Neural cell (in vitro differentiated cells): Measurements from ENCODE around the gene RS1. TPM values are rescaled to one million over a fixed set of nuclear protein-coding genes. Genes with fewer than 3 reads are reported as not detected.

ENCODE experiments used
- H2AFZ ChIP-seq: fragments of 200-600, 300-800 bp; sonication (generic), shearing (Covaris generic); 2 replicates; pipeline ENCODE4 v1.6.0; 2014; ENCODE audit warnings: low read depth, mild to moderate bottlenecking, antibody characterized with exemption, low read length, moderate library complexity
- H3F3A ChIP-seq: fragments of 200-600 bp; shearing (Covaris generic); 2 replicates; pipeline ENCODE4 v1.6.1; 2016; ENCODE audit warnings: mild to moderate bottlenecking, moderate library complexity, mixed read lengths, antibody characterized with exemption, low read length; ENCODE audit not compliant: insufficient read depth, poor library complexity, severe bottlenecking
- H3K27ac ChIP-seq: fragments of 200-600, 300-800 bp; sonication (generic), shearing (Covaris generic); 2 replicates; pipeline ENCODE4 v1.5.1; 2014; ENCODE audit warnings: mild to moderate bottlenecking, low read length, moderate library complexity
- H3K27me3 ChIP-seq: fragments of 300-800, 200-600 bp; sonication (generic), shearing (Covaris generic); 2 replicates; pipeline ENCODE4 v1.6.0; 2014; ENCODE audit warnings: mild to moderate bottlenecking, low read depth, low read length, moderate library complexity; ENCODE audit not compliant: insufficient read depth
- H3K36me3 ChIP-seq: fragments of 300-800, 200-600 bp; sonication (generic), shearing (Covaris generic); 2 replicates; pipeline ENCODE4 v1.5.1; 2014; ENCODE audit warnings: mild to moderate bottlenecking, antibody characterized with exemption, low read length, moderate library complexity; ENCODE audit not compliant: insufficient read depth
- H3K4me2 ChIP-seq: fragments of 300-800, 200-600 bp; sonication (generic), shearing (Covaris generic); 2 replicates; pipeline ENCODE4 v1.6.0; 2014; ENCODE audit warnings: mild to moderate bottlenecking, low read length
- H3K4me3 ChIP-seq: fragments of 300-800, 200-600 bp; sonication (generic), shearing (Covaris generic); 2 replicates; pipeline ENCODE4 v1.5.1; 2014; ENCODE audit warnings: mild to moderate bottlenecking, low read length, moderate library complexity
- H3K79me2 ChIP-seq: fragments of 200-600 bp; shearing (Covaris generic); replicated peaks from 2 replicates; pipeline ENCODE4 v1.6.0; 2014; ENCODE audit warnings: mild to moderate bottlenecking, low read length, moderate library complexity; ENCODE audit not compliant: insufficient read depth
- H3K9ac ChIP-seq: fragments of 300-800, 200-600 bp; sonication (generic), shearing (Covaris generic); 2 replicates; pipeline ENCODE4 v1.6.1; 2016; ENCODE audit warnings: mild to moderate bottlenecking, low read length, mixed read lengths
- H3K9me2 ChIP-seq: fragments of 200-600 bp; shearing (Covaris generic); 2 replicates; pipeline ENCODE4 v1.6.1; 2016; ENCODE audit warnings: mild to moderate bottlenecking, low read length, mixed read lengths; ENCODE audit not compliant: insufficient read depth
- H3K9me3 ChIP-seq: fragments of 200-600, 300-800 bp; sonication (generic), shearing (Covaris generic); 2 replicates; pipeline ENCODE4 v1.6.1; 2016; ENCODE audit warnings: mild to moderate bottlenecking, mixed run types, low read length, moderate library complexity, mixed read lengths
- H4K20me1 ChIP-seq: fragments of 200-600 bp; shearing (Covaris generic); 2 replicates; pipeline ENCODE4 v1.6.1; 2016; ENCODE audit warnings: mild to moderate bottlenecking, mixed run types; ENCODE audit not compliant: insufficient read depth
- EP300 ChIP-seq: fragments of 450-650 bp; conservative IDR thresholded peaks from 2 replicates; pipeline ENCODE4 v1.6.1; 2014; ENCODE audit warnings: antibody characterized with exemption, mild to moderate bottlenecking, moderate library complexity; ENCODE audit not compliant: poor library complexity, severe bottlenecking
- EZH2 ChIP-seq: fragments of 200-600, 300-800 bp; shearing (Covaris generic), sonication (generic); IDR thresholded peaks from 2 replicates; pipeline ENCODE4 v1.6.1; 2014; ENCODE audit warnings: antibody characterized with exemption, low read length, borderline replicate concordance, mild to moderate bottlenecking; ENCODE audit not compliant: insufficient read depth, poor library complexity, severe bottlenecking
- MXI1 ChIP-seq: fragments of 450-650 bp; conservative IDR thresholded peaks from 2 replicates; pipeline ENCODE4 v1.6.1; 2014; ENCODE audit warnings: antibody characterized with exemption, mild to moderate bottlenecking; ENCODE audit not compliant: poor library complexity, severe bottlenecking
- POLR2AphosphoS5 ChIP-seq: IDR thresholded peaks from 2 replicates; pipeline ENCODE4 v1.6.1; 2012
- RAD21 ChIP-seq: fragments of 450-650 bp; conservative IDR thresholded peaks from 2 replicates; pipeline ENCODE4 v1.6.1; 2014; ENCODE audit warnings: antibody characterized with exemption, mild to moderate bottlenecking, moderate library complexity
- SMC3 ChIP-seq: fragments of 450-650 bp; conservative IDR thresholded peaks from 2 replicates; pipeline ENCODE4 v1.6.1; 2014; ENCODE audit warnings: antibody characterized with exemption, mild to moderate bottlenecking, moderate library complexity; ENCODE audit not compliant: poor library complexity
- TAF1 ChIP-seq: IDR thresholded peaks from 2 replicates; pipeline ENCODE4 v1.6.1; 2012; ENCODE audit warnings: low read depth
- polyA plus RNA-seq: library from polyadenylated mRNA; depleted of rRNA; stranded (reverse); fragments of >200 nt; gene quantifications from 2 replicates; pipeline ENCODE4 v1.2.3, GENCODE V29; 2014
- TF ChIP-seq, protein P1 (sequence below): fragments of 450-650 bp; IDR thresholded peaks from 2 replicates; pipeline ENCODE4 v1.5.1; 2014; ENCODE audit warnings: antibody characterized with exemption, mild to moderate bottlenecking, moderate library complexity; ENCODE audit not compliant: poor library complexity, severe bottlenecking
- TF ChIP-seq, protein P2 (sequence below): IDR thresholded peaks from 2 replicates; pipeline ENCODE4 v1.6.1; 2012; ENCODE audit warnings: borderline replicate concordance

The RS1 gene
- polyA plus RNA-seq, 1 donor from 2014 or later: not detected

DNA sequence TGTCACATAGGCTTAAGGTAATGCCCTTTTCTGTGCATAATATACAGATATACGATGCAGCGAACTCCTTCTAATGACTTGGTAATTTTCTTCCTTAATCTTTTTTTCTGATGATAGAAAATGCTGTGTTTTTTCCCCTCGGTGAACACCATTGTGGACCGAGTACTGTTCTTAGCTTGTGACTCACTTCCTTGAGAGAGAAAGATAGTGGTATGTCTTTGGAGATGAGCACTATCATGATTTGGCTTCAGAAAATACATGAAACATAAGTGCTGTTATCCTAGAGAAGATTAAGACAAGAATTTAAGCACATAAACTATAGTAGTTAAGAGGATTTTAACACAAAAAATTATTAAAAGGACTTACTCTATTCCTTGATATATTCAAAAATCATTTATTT is 63.9 kb downstream of the RS1 start:
- no peaks in the 10 kb centered on the region for H3K9me2 ChIP-seq
- H2AFZ ChIP-seq: no peak overlapping the region
- H3K27me3 ChIP-seq: no peaks in the 10 kb centered on the region
- no peak for TF ChIP-seq EZH2
- TF ChIP-seq EP300: no peak
- no peak for TF ChIP-seq MXI1
- no peak for TF ChIP-seq SMC3
- TF ChIP-seq RAD21: no peak
- no peak for TF ChIP-seq TAF1
- TF ChIP-seq, protein P1, sequence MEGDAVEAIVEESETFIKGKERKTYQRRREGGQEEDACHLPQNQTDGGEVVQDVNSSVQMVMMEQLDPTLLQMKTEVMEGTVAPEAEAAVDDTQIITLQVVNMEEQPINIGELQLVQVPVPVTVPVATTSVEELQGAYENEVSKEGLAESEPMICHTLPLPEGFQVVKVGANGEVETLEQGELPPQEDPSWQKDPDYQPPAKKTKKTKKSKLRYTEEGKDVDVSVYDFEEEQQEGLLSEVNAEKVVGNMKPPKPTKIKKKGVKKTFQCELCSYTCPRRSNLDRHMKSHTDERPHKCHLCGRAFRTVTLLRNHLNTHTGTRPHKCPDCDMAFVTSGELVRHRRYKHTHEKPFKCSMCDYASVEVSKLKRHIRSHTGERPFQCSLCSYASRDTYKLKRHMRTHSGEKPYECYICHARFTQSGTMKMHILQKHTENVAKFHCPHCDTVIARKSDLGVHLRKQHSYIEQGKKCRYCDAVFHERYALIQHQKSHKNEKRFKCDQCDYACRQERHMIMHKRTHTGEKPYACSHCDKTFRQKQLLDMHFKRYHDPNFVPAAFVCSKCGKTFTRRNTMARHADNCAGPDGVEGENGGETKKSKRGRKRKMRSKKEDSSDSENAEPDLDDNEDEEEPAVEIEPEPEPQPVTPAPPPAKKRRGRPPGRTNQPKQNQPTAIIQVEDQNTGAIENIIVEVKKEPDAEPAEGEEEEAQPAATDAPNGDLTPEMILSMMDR: no peak
- TF ChIP-seq POLR2AphosphoS5: no peak
- TF ChIP-seq, protein P2, sequence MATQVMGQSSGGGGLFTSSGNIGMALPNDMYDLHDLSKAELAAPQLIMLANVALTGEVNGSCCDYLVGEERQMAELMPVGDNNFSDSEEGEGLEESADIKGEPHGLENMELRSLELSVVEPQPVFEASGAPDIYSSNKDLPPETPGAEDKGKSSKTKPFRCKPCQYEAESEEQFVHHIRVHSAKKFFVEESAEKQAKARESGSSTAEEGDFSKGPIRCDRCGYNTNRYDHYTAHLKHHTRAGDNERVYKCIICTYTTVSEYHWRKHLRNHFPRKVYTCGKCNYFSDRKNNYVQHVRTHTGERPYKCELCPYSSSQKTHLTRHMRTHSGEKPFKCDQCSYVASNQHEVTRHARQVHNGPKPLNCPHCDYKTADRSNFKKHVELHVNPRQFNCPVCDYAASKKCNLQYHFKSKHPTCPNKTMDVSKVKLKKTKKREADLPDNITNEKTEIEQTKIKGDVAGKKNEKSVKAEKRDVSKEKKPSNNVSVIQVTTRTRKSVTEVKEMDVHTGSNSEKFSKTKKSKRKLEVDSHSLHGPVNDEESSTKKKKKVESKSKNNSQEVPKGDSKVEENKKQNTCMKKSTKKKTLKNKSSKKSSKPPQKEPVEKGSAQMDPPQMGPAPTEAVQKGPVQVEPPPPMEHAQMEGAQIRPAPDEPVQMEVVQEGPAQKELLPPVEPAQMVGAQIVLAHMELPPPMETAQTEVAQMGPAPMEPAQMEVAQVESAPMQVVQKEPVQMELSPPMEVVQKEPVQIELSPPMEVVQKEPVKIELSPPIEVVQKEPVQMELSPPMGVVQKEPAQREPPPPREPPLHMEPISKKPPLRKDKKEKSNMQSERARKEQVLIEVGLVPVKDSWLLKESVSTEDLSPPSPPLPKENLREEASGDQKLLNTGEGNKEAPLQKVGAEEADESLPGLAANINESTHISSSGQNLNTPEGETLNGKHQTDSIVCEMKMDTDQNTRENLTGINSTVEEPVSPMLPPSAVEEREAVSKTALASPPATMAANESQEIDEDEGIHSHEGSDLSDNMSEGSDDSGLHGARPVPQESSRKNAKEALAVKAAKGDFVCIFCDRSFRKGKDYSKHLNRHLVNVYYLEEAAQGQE: no peak
- H3K9me3 ChIP-seq: no peaks in the 10 kb centered on the region
- no peaks in the 10 kb centered on the region for H3F3A ChIP-seq
- no peaks in the 10 kb centered on the region for H3K79me2 ChIP-seq
- H3K27ac ChIP-seq: no peak overlapping the region
- H3K4me2 ChIP-seq: no peak overlapping the region
- H4K20me1 ChIP-seq: no peaks in the 10 kb centered on the region
- H3K36me3 ChIP-seq: no peaks in the 10 kb centered on the region
- H3K4me3 ChIP-seq: no peak overlapping the region
- H3K9ac ChIP-seq: no peak overlapping the region

DNA sequence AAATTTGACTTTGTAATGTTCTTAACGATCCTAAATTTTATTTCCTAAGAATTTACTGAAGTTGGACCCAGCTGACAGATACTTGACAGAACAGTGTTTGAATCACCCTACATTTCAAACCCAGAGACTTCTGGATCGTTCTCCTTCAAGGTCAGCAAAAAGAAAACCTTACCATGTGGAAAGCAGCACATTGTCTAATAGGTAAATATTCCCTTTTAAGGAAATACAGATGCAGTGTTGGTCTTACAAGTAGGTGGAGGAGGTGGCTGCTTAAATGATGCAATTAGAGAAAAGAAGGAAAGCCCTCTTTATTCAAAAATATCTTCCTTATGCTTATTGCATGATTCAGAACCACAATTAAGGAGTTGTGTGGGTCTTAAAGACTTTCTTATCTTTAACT is 73.5 kb downstream of the RS1 start:
- H3K36me3 ChIP-seq: no peaks in the 10 kb centered on the region
- H4K20me1 ChIP-seq: no peaks in the 10 kb centered on the region
- H3K79me2 ChIP-seq: no peaks in the 10 kb centered on the region
- H3K9me3 ChIP-seq: no peaks in the 10 kb centered on the region
- H3K9me2 ChIP-seq: no peaks in the 10 kb centered on the region
- H3F3A ChIP-seq: no peaks in the 10 kb centered on the region
- no peak overlapping the region for H2AFZ ChIP-seq
- TF ChIP-seq EP300: no peak
- TF ChIP-seq SMC3: no peak
- no peak for TF ChIP-seq POLR2AphosphoS5
- TF ChIP-seq MXI1: no peak
- TF ChIP-seq, protein P1: no peak
- TF ChIP-seq TAF1: no peak
- TF ChIP-seq EZH2: no peak
- no peak for TF ChIP-seq RAD21
- TF ChIP-seq, protein P2: no peak
- H3K27me3 ChIP-seq: no peaks in the 10 kb centered on the region
- no peak overlapping the region for H3K4me3 ChIP-seq
- H3K9ac ChIP-seq: no peak overlapping the region
- H3K27ac ChIP-seq: no peak overlapping the region
- no peak overlapping the region for H3K4me2 ChIP-seq
